ENCODE results near the gene MSI1. TPM values are rescaled to one million over a fixed set of nuclear protein-coding genes. Genes with fewer than 3 reads are reported as not detected.
"Not testable (repeated sequence)": the region's sequence is repeated elsewhere in the genome, so short reads cannot be mapped to it uniquely, and the experiment has no call there.

Gene MSI1
- polyA plus RNA-seq, 4 donors: 0.54 to 10.8 (median 3.5) TPM

- no peak for DNase-seq
- H3K36me3 ChIP-seq (ENCODE audit: control insufficient read depth in 3 of 3, insufficient read depth in 2 of 3, low read depth in 1 of 3, low read length in 3 of 3): peaks cover 0 to 50% (median 0%) of the 10 kb centered on the region in 3 donors
- no peak for FAIRE-seq
- no peak overlapping the region for H3K27ac ChIP-seq (ENCODE audit: low read depth in 1 of 3, low read length in 2 of 3)
- no peak overlapping the region for H3K4me3 ChIP-seq (ENCODE audit: low read depth in 1 of 3, low read length in 3 of 3)
- peaks cover 0 to 4% (median 0%) of the 10 kb centered on the region in 3 donors for H3K4me1 ChIP-seq (ENCODE audit: control insufficient read depth in 3 of 3, insufficient read depth in 2 of 3, low read depth in 1 of 3, low read length in 2 of 3)
- peaks cover 0 to 2% (median 0%) of the 10 kb centered on the region in 3 donors for H3K27me3 ChIP-seq (ENCODE audit: control insufficient read depth in 3 of 3, insufficient read depth in 3 of 3, low read length in 3 of 3)
- WGBS, 3 donors: 76 to 86% (median 79%) methylated on average over 8 of the region's 8 CpGs
- peaks cover 0 to 3% of the 10 kb centered on the region in 2 donors for H3K9me3 ChIP-seq (ENCODE audit: control insufficient read depth in 2 of 2, insufficient read depth in 1 of 2, low read depth in 1 of 2, low read length in 1 of 2)
These were observed 25.3 kb downstream of the MSI1 start for GRCh38 chr12:120343692-120344091.

GRCh38 chr12:120343039-120343537 is 25.9 kb downstream of the MSI1 start:
- no peak for FAIRE-seq
- 69 to 83% (median 72%) methylated on average over 8 to 10 of the region's 10 CpGs for WGBS, 3 donors

GRCh38 chr12:120342175-120343038 is 26.6 kb downstream of the MSI1 start:
- no peak for DNase-seq
- 65 to 71% (median 69%) methylated on average over 27 to 30 of the region's 30 CpGs for WGBS, 3 donors
- H3K4me3 ChIP-seq (ENCODE audit: low read depth in 1 of 3, low read length in 3 of 3): no peak overlapping the region
- peaks cover 0 to 4% (median 0%) of the 10 kb centered on the region in 3 donors for H3K4me1 ChIP-seq (ENCODE audit: control insufficient read depth in 3 of 3, insufficient read depth in 2 of 3, low read depth in 1 of 3, low read length in 2 of 3)
- peaks cover 0 to 2% (median 0%) of the 10 kb centered on the region in 3 donors for H3K27me3 ChIP-seq (ENCODE audit: control insufficient read depth in 3 of 3, insufficient read depth in 3 of 3, low read length in 3 of 3)
- peaks cover 0 to 12% of the 10 kb centered on the region in 2 donors for H3K9me3 ChIP-seq (ENCODE audit: control insufficient read depth in 2 of 2, insufficient read depth in 1 of 2, low read depth in 1 of 2, low read length in 1 of 2)
- peaks cover 0 to 38% (median 0%) of the 10 kb centered on the region in 3 donors for H3K36me3 ChIP-seq (ENCODE audit: control insufficient read depth in 3 of 3, insufficient read depth in 2 of 3, low read depth in 1 of 3, low read length in 3 of 3)
- no peak for FAIRE-seq
- H3K27ac ChIP-seq (ENCODE audit: low read depth in 1 of 3, low read length in 2 of 3): no peak overlapping the region

More at GRCh38 chr12:120343039-120343537, 25.9 kb downstream of the MSI1 start:
- Histone ChIP-seq H3K36me3 (ENCODE audit: control insufficient read depth in 3 of 3, insufficient read depth in 2 of 3, low read depth in 1 of 3, low read length in 3 of 3) (peaks cover 0 to 45% (median 0%) of the 10 kb centered on the region in 3 donors), H3K9me3 (ENCODE audit: control insufficient read depth in 2 of 2, insufficient read depth in 1 of 2, low read depth in 1 of 2, low read length in 1 of 2) (peaks cover 0 to 5% of the 10 kb centered on the region in 2 donors), H3K27me3 (ENCODE audit: control insufficient read depth in 3 of 3, insufficient read depth in 3 of 3, low read length in 3 of 3) (peaks cover 0 to 2% (median 0%) of the 10 kb centered on the region in 3 donors), H3K27ac (ENCODE audit: low read depth in 1 of 3, low read length in 2 of 3) (no peak overlapping the region), H3K4me1 (ENCODE audit: control insufficient read depth in 3 of 3, insufficient read depth in 2 of 3, low read depth in 1 of 3, low read length in 2 of 3) (peaks cover 0 to 4% (median 0%) of the 10 kb centered on the region in 3 donors), H3K4me3 (ENCODE audit: low read depth in 1 of 3, low read length in 3 of 3) (no peak overlapping the region)
- no peak for DNase-seq

GRCh38 chr12:120339256-120339655 is 29.7 kb downstream of the MSI1 start:
- 83 to 92% (median 89%) methylated on average over 4 of the region's 4 CpGs for WGBS, 3 donors

GRCh38 chr12:120337730-120338129 is 31.2 kb downstream of the MSI1 start:
- Histone ChIP-seq H3K9me3 (ENCODE audit: control insufficient read depth in 2 of 2, insufficient read depth in 1 of 2, low read depth in 1 of 2, low read length in 1 of 2) (peaks cover 0 to 29% of the 10 kb centered on the region in 2 donors), H3K36me3 (ENCODE audit: control insufficient read depth in 3 of 3, insufficient read depth in 2 of 3, low read depth in 1 of 3, low read length in 3 of 3) (peaks cover 0 to 6% (median 0%) of the 10 kb centered on the region in 3 donors), H3K4me1 (ENCODE audit: control insufficient read depth in 3 of 3, insufficient read depth in 2 of 3, low read depth in 1 of 3, low read length in 2 of 3) (peaks cover 0 to 4% (median 0%) of the 10 kb centered on the region in 3 donors), H3K27ac (ENCODE audit: low read depth in 1 of 3, low read length in 2 of 3) (no peak overlapping the region), H3K27me3 (ENCODE audit: control insufficient read depth in 3 of 3, insufficient read depth in 3 of 3, low read length in 3 of 3) (peaks cover 0 to 2% (median 0%) of the 10 kb centered on the region in 3 donors), H3K4me3 (ENCODE audit: low read depth in 1 of 3, low read length in 3 of 3) (no peak overlapping the region)
- 72 to 86% (median 86%) methylated on average over 2 of the region's 2 CpGs for WGBS, 3 donors
- FAIRE-seq (no peak), DNase-seq (no peak)

More at GRCh38 chr12:120339256-120339655, 29.7 kb downstream of the MSI1 start:
- no peak overlapping the region for H3K27ac ChIP-seq (ENCODE audit: low read depth in 1 of 3, low read length in 2 of 3)
- H3K36me3 ChIP-seq (ENCODE audit: control insufficient read depth in 3 of 3, insufficient read depth in 2 of 3, low read depth in 1 of 3, low read length in 3 of 3): peaks cover 0 to 12% (median 0%) of the 10 kb centered on the region in 3 donors
- H3K4me3 ChIP-seq (ENCODE audit: low read depth in 1 of 3, low read length in 3 of 3): no peak overlapping the region
- H3K27me3 ChIP-seq (ENCODE audit: control insufficient read depth in 3 of 3, insufficient read depth in 3 of 3, low read length in 3 of 3): peaks cover 0 to 2% (median 0%) of the 10 kb centered on the region in 3 donors
- peaks cover 0 to 29% of the 10 kb centered on the region in 2 donors for H3K9me3 ChIP-seq (ENCODE audit: control insufficient read depth in 2 of 2, insufficient read depth in 1 of 2, low read depth in 1 of 2, low read length in 1 of 2)
- peaks cover 0 to 4% (median 0%) of the 10 kb centered on the region in 3 donors for H3K4me1 ChIP-seq (ENCODE audit: control insufficient read depth in 3 of 3, insufficient read depth in 2 of 3, low read depth in 1 of 3, low read length in 2 of 3)
- FAIRE-seq: no peak
- no peak for DNase-seq

- not testable (repeated sequence) for H3K27me3 ChIP-seq (ENCODE audit: control insufficient read depth in 3 of 3, insufficient read depth in 3 of 3, low read length in 3 of 3); H3K36me3 ChIP-seq (ENCODE audit: control insufficient read depth in 3 of 3, insufficient read depth in 2 of 3, low read depth in 1 of 3, low read length in 3 of 3); FAIRE-seq; H3K27ac ChIP-seq (ENCODE audit: low read depth in 1 of 3, low read length in 2 of 3); H3K4me3 ChIP-seq (ENCODE audit: low read depth in 1 of 3, low read length in 3 of 3); DNase-seq
- Histone ChIP-seq H3K9me3 (ENCODE audit: control insufficient read depth in 2 of 2, insufficient read depth in 1 of 2, low read depth in 1 of 2, low read length in 1 of 2) (peaks cover 0 to 29% of the 10 kb centered on the region in 2 donors), H3K4me1 (ENCODE audit: control insufficient read depth in 3 of 3, insufficient read depth in 2 of 3, low read depth in 1 of 3, low read length in 2 of 3) (peaks cover 0 to 11% (median 5%) of the 10 kb centered on the region in 3 donors)
- WGBS, 3 donors: 88 to 95% (median 91%) methylated on average over 2 of the region's 2 CpGs
These were observed 32.6 kb downstream of the MSI1 start for GRCh38 chr12:120336392-120336791.

GRCh38 chr12:120335447-120335846 is 33.5 kb downstream of the MSI1 start:
- not testable (repeated sequence) for H3K27me3 ChIP-seq (ENCODE audit: control insufficient read depth in 3 of 3, insufficient read depth in 3 of 3, low read length in 3 of 3); H3K36me3 ChIP-seq (ENCODE audit: control insufficient read depth in 3 of 3, insufficient read depth in 2 of 3, low read depth in 1 of 3, low read length in 3 of 3); H3K27ac ChIP-seq (ENCODE audit: low read depth in 1 of 3, low read length in 2 of 3); FAIRE-seq; H3K4me3 ChIP-seq (ENCODE audit: low read depth in 1 of 3, low read length in 3 of 3)
- Histone ChIP-seq H3K4me1 (ENCODE audit: control insufficient read depth in 3 of 3, insufficient read depth in 2 of 3, low read depth in 1 of 3, low read length in 2 of 3) (peaks cover 0 to 11% (median 6%) of the 10 kb centered on the region in 3 donors), H3K9me3 (ENCODE audit: control insufficient read depth in 2 of 2, insufficient read depth in 1 of 2, low read depth in 1 of 2, low read length in 1 of 2) (peaks cover 0 to 29% of the 10 kb centered on the region in 2 donors)
- 19 to 26% (median 22%) methylated on average over 12 of the region's 12 CpGs for WGBS, 3 donors
- DNase-seq: peak; percentile 57 to 66

GRCh38 chr12:120332523-120332922 is 36.4 kb downstream of the MSI1 start:
- no peak overlapping the region for H3K4me3 ChIP-seq (ENCODE audit: low read depth in 1 of 3, low read length in 3 of 3)
- DNase-seq: peak; percentile 11 to 15
- H3K9me3 ChIP-seq (ENCODE audit: control insufficient read depth in 2 of 2, insufficient read depth in 1 of 2, low read depth in 1 of 2, low read length in 1 of 2): peaks cover 0 to 21% of the 10 kb centered on the region in 2 donors
- no peaks in the 10 kb centered on the region for H3K36me3 ChIP-seq (ENCODE audit: control insufficient read depth in 3 of 3, insufficient read depth in 2 of 3, low read depth in 1 of 3, low read length in 3 of 3)
- 42 to 73% (median 48%) methylated on average over 6 to 7 of the region's 7 CpGs for WGBS, 3 donors
- H3K4me1 ChIP-seq (ENCODE audit: control insufficient read depth in 3 of 3, insufficient read depth in 2 of 3, low read depth in 1 of 3, low read length in 2 of 3): peaks cover 0 to 14% (median 6%) of the 10 kb centered on the region in 3 donors
- FAIRE-seq: no peak
- H3K27ac ChIP-seq (ENCODE audit: low read depth in 1 of 3, low read length in 2 of 3): no peak overlapping the region
- no peaks in the 10 kb centered on the region for H3K27me3 ChIP-seq (ENCODE audit: control insufficient read depth in 3 of 3, insufficient read depth in 3 of 3, low read length in 3 of 3)

All from small intestine (tissue), 7 donors.